Putamen (tissue), 1 donor: Measurements from ENCODE around the gene ZNF138.

Experiments used
- DNase-seq: peaks from one replicate; pipeline ENCODE4 v3.0.0-alpha.2; 2016; ENCODE audit warnings: low spot score

Gene ZNF138

GRCh38 chr7:64875658-64876406, 81.6 kb downstream of the ZNF138 start:
- no peak for DNase-seq

GRCh38 chr7:64876792-64877713, 82.8 kb downstream of the ZNF138 start:
- peak; percentile 78 for DNase-seq

- DNase-seq = peak; percentile 45
Observed at GRCh38 chr7:64877714-64878610, 83.7 kb downstream of the ZNF138 start.

GRCh38 chr7:64878684-64879083, 84.5 kb downstream of the ZNF138 start:
- no peak for DNase-seq

- no peak for DNase-seq
Observed at GRCh38 chr7:64879086-64879730, 85.0 kb downstream of the ZNF138 start.

GRCh38 chr7:64879800-64880199, 85.6 kb downstream of the ZNF138 start:
- no peak for DNase-seq

GRCh38 chr7:64880322-64881297, 86.4 kb downstream of the ZNF138 start:
- DNase-seq = no peak

- no peak for DNase-seq
Observed at GRCh38 chr7:64881461-64882287, 87.4 kb downstream of the ZNF138 start.

- peak; percentile 62 for DNase-seq
Observed at GRCh38 chr7:64882341-64883112, 88.3 kb downstream of the ZNF138 start.
